Keratinocyte (primary cell): Measurements from ENCODE around the gene DSCAML1.

Experiments
- EZH2 ChIP-seq: IDR thresholded peaks from one replicate; pipeline ENCODE4 v1.6.1; 2012; ENCODE audit warnings: inconsistent platforms, mild to moderate bottlenecking, low read length, moderate library complexity
- TF ChIP-seq, protein P1 (sequence below), 3 experiments: IDR thresholded peaks in 1 of 3; conservative IDR thresholded peaks in 1 of 3; optimal IDR thresholded peaks in 1 of 3; 2 replicates in 2 of 3; 3 replicates in 1 of 3; pipeline versions ENCODE3 to v1.5.1; 2011; ENCODE audit warnings: low read length in 3 of 3, mild to moderate bottlenecking in 3 of 3, moderate library complexity in 2 of 3, control low read depth in 1 of 3, inconsistent platforms in 1 of 3; ENCODE audit not compliant: insufficient read depth in 2 of 3; ENCODE audit errors: extremely low read depth in 1 of 3

DNA sequence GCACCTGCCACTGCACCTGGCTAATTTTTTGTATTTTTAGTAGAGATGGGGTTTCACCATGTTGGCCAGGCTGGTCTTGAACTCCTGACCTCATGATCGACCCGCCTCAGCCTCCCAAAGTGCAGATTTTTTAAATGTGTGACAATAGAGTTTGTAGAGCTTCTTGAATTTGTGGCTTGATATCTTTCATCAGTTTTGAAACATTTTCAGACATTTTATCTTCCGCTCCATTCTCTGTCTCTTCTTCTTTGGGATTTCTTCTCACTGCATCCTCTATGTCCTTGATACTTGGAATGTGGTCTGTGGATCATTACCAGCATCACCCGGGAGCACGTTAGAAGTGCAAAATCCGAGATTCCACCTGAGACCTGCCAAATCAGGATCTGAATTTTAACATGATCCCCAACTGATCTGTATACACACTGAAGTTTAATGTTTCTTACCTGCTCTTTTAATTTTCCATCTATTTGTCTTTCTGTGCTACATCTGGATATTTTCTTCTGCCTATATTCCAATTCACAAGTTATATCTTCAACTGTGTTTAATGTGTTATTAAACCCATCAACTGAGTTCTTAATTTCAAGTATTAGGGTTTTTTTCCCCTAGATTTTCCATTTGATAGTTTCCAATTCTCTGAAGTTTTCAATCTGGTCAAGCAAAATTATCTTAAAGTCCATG lies 343.0 kb downstream of the DSCAML1 start:
- no peak for TF ChIP-seq EZH2
- TF ChIP-seq, protein P1, sequence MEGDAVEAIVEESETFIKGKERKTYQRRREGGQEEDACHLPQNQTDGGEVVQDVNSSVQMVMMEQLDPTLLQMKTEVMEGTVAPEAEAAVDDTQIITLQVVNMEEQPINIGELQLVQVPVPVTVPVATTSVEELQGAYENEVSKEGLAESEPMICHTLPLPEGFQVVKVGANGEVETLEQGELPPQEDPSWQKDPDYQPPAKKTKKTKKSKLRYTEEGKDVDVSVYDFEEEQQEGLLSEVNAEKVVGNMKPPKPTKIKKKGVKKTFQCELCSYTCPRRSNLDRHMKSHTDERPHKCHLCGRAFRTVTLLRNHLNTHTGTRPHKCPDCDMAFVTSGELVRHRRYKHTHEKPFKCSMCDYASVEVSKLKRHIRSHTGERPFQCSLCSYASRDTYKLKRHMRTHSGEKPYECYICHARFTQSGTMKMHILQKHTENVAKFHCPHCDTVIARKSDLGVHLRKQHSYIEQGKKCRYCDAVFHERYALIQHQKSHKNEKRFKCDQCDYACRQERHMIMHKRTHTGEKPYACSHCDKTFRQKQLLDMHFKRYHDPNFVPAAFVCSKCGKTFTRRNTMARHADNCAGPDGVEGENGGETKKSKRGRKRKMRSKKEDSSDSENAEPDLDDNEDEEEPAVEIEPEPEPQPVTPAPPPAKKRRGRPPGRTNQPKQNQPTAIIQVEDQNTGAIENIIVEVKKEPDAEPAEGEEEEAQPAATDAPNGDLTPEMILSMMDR (optimal IDR thresholded peaks at IDR 0.05 in 1 of 3, IDR thresholded peaks at IDR 0.05 in 1 of 3, conservative IDR thresholded peaks at IDR 0.05 in 1 of 3; ENCODE audit: extremely low read depth in 1 of 3, insufficient read depth in 2 of 3, low read length in 3 of 3) = no peak
